ENCODE results near the gene C11orf24.

DNA sequence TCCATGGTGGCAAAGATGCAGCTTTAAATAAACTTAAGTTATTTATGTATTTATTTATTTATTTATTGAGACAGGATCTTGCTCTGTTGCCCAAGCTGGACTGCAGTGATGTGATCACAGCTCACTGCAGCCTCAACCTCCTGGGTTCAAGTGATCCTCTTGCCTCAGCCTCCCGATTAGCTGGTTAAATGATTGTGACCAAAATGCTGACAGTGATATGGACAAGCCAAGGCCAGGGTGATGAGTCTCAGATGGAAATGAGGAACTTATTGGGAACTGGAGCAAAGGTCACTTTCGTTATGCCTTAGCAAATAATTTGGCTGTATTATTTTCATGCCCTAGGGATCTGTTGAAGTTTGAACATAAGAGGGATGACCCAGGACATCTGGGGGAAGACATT lies 31.3 kb upstream of the C11orf24 start:
- TF ChIP-seq, protein P1, sequence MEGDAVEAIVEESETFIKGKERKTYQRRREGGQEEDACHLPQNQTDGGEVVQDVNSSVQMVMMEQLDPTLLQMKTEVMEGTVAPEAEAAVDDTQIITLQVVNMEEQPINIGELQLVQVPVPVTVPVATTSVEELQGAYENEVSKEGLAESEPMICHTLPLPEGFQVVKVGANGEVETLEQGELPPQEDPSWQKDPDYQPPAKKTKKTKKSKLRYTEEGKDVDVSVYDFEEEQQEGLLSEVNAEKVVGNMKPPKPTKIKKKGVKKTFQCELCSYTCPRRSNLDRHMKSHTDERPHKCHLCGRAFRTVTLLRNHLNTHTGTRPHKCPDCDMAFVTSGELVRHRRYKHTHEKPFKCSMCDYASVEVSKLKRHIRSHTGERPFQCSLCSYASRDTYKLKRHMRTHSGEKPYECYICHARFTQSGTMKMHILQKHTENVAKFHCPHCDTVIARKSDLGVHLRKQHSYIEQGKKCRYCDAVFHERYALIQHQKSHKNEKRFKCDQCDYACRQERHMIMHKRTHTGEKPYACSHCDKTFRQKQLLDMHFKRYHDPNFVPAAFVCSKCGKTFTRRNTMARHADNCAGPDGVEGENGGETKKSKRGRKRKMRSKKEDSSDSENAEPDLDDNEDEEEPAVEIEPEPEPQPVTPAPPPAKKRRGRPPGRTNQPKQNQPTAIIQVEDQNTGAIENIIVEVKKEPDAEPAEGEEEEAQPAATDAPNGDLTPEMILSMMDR (IDR thresholded peaks at IDR 0.05; ENCODE audit: insufficient read depth, low read length), result no peak
- TF ChIP-seq, protein P2, sequence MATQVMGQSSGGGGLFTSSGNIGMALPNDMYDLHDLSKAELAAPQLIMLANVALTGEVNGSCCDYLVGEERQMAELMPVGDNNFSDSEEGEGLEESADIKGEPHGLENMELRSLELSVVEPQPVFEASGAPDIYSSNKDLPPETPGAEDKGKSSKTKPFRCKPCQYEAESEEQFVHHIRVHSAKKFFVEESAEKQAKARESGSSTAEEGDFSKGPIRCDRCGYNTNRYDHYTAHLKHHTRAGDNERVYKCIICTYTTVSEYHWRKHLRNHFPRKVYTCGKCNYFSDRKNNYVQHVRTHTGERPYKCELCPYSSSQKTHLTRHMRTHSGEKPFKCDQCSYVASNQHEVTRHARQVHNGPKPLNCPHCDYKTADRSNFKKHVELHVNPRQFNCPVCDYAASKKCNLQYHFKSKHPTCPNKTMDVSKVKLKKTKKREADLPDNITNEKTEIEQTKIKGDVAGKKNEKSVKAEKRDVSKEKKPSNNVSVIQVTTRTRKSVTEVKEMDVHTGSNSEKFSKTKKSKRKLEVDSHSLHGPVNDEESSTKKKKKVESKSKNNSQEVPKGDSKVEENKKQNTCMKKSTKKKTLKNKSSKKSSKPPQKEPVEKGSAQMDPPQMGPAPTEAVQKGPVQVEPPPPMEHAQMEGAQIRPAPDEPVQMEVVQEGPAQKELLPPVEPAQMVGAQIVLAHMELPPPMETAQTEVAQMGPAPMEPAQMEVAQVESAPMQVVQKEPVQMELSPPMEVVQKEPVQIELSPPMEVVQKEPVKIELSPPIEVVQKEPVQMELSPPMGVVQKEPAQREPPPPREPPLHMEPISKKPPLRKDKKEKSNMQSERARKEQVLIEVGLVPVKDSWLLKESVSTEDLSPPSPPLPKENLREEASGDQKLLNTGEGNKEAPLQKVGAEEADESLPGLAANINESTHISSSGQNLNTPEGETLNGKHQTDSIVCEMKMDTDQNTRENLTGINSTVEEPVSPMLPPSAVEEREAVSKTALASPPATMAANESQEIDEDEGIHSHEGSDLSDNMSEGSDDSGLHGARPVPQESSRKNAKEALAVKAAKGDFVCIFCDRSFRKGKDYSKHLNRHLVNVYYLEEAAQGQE (IDR thresholded peaks at IDR 0.05; ENCODE audit: insufficient replicate concordance, low read depth), result no peak

All from HL-60 (cell line).